GM20000 (cell line): ENCODE data around the gene RNF135.
A peak's percentile ranks its signal among the peaks of the same experiment; 100 is the strongest.

Experiments used
- DNase-seq: peaks from one replicate; pipeline ENCODE4 v3.0.0; 2012; ENCODE audit warnings: low spot score
- CTCF ChIP-seq: IDR thresholded peaks from 2 replicates; pipeline ENCODE4 v1.5.1; 2012; ENCODE audit warnings: mild to moderate bottlenecking, control low read depth; ENCODE audit errors: extremely low read depth, missing control alignments

Gene RNF135, protein sequence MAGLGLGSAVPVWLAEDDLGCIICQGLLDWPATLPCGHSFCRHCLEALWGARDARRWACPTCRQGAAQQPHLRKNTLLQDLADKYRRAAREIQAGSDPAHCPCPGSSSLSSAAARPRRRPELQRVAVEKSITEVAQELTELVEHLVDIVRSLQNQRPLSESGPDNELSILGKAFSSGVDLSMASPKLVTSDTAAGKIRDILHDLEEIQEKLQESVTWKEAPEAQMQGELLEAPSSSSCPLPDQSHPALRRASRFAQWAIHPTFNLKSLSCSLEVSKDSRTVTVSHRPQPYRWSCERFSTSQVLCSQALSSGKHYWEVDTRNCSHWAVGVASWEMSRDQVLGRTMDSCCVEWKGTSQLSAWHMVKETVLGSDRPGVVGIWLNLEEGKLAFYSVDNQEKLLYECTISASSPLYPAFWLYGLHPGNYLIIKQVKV

GRCh38 chr17:30970831-30971567 lies at the start of gene RNF135:
Gene RNF135, plus strand, starts transcription at chr17:30971039. Its CDS starts 35 bp downstream, at chr17:30971074.
- no peak for TF ChIP-seq CTCF
- peak; percentile 91 for DNase-seq

GRCh38 chr17:30921544-30922196 lies 49.2 kb upstream of the RNF135 start, which contains the start of gene ADAP2:
Gene ADAP2, plus strand, starts transcription at chr17:30921945. Its CDS starts 70 bp downstream, at chr17:30922015.
- peak; percentile 78 for DNase-seq
- no peak for TF ChIP-seq CTCF

DNA sequence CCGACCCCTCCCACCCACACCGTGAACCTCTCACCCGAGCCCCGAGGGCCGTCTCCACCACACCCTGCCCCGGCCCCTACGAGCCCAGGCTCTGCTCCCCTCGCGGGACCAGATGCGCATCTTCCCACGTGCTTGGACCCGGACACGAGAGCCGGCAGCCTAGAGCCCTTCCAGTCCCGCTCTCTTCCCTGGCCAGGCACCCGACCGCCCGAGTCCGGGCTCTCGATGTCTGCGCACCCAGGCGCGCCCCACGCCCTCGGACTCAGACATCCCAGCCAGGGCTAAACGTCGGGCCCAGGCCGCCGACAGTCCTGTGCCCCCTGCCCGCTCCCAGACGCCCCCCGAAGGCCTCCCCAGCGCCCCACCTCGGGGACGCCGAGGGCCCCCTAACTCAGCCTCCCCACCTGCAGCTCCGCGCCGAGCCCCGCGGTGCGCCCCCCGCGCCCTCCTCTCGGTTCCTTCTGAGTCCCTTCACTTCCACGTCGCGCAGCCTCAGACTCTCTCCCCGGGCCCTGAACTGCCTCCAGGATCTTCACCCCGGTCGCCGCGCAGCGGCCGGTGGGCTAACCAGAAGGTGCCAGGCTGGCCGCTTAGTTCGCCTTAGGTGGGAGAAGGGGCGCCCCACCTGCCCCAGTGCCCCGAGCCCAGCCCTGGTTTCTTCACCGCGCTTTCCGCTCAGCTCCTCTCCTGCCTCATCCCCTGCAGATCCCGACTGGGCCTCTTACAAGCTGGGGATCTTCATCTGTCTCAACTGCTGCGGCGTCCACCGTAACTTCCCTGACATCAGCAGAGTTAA lies 48.4 kb upstream of the RNF135 start:
- DNase-seq, result peak; percentile 64
- no peak for TF ChIP-seq CTCF

DNA sequence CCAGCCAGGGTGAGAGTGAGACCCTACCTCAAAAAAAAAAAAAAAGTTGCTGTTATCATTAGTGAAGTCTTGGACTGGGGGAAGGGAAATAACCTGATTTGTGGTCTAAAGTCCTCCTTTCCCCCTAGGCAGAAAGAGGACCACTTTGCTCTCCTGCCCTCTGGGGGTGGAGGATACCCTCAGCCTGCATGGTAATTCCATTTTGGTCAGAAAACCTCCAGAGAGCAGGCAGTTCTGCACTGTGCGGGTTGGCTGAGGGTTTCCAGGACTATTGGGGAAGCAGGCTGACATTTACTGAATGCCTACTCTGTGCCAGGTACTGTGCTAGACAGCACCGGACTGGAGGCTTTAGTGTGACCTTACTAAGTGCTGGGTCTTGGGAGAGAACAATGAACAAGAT lies 46.5 kb upstream of the RNF135 start:
- no peak for DNase-seq
- no peak for TF ChIP-seq CTCF

GRCh38 chr17:30926516-30926915 lies 44.3 kb upstream of the RNF135 start:
- TF ChIP-seq CTCF, result no peak
- DNase-seq, result peak; percentile 39

GRCh38 chr17:30927756-30928155 lies 43.1 kb upstream of the RNF135 start:
- DNase-seq, result no peak
- TF ChIP-seq CTCF, result no peak
